KOPT-K1 (cell line): ENCODE data around the gene HLA-E.
"Not testable (repeated sequence)": the region's sequence is repeated elsewhere in the genome, so short reads cannot be mapped to it uniquely, and the experiment has no call there.

Experiments
- H3K27ac ChIP-seq: fragments of 200-600 bp; sonication (generic); 2 replicates; pipeline ENCODE4 v1.5.1; 2016; ENCODE audit warnings: antibody characterized with exemption, mild to moderate bottlenecking, low read depth, low read length; ENCODE audit not compliant: poor library complexity, severe bottlenecking
- H3K36me3 ChIP-seq: fragments of 200-600 bp; sonication (generic); 2 replicates; pipeline ENCODE4 v1.5.1; 2017; ENCODE audit warnings: antibody characterized with exemption, mild to moderate bottlenecking, low read length, moderate library complexity; ENCODE audit not compliant: insufficient read depth
- H3K9me3 ChIP-seq: fragments of 200-600 bp; sonication (generic); 2 replicates; pipeline ENCODE4 v1.5.1; 2017; ENCODE audit warnings: antibody characterized with exemption, low read length, mild to moderate bottlenecking; ENCODE audit not compliant: insufficient read depth, poor library complexity, severe bottlenecking

The HLA-E gene

DNA sequence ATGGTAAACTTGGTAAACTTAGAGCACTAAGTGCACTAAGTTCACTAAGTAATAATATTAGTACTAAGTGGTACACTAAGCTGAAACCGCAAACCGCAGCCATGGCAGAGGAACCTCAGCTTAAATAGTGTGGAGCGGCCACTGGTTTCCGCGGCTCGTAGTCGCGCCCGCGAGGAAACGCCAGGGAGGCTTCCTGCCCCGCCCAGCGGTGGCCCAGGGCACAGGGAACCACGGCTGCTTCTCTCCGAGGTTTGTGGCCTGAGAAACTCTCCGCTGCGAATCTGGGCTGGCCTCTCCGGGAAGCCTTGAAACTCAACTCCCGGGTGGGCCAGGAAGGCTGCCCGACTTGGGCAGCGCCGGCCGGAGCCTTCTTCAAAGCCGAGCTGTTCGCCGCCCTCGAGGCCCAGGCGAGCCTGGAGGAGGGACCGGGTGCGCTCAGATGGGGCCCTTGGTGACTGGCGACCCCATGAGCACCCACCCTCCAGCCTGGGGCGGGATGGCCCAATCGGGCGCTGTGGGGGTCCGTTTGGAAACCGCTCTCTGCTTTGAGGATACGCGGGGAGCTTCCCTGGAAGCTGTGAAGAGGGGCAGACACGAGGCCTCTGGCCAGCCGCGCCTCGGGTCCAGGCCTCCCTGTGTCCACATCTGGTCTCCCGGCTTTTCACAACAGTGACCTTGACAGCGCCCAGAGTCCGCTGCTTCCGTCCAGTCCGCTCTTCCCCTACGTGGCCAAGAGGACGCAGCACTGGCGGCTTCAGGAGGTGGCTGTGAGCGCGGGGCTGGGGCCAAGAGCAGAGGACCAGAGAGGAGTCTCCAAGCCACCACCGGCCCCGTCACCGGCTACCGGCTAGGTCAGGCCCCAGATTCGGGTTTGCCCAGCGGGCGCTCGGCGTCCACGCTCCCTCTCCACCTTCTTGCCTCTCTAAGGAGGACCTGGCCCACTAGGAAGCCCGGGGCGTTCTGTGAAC lies 25.4 kb upstream of the HLA-E start:
- Histone ChIP-seq H3K36me3 (no peaks in the 10 kb centered on the region), H3K27ac (no peak overlapping the region), H3K9me3 (peaks cover 22% of the 10 kb centered on the region)

DNA sequence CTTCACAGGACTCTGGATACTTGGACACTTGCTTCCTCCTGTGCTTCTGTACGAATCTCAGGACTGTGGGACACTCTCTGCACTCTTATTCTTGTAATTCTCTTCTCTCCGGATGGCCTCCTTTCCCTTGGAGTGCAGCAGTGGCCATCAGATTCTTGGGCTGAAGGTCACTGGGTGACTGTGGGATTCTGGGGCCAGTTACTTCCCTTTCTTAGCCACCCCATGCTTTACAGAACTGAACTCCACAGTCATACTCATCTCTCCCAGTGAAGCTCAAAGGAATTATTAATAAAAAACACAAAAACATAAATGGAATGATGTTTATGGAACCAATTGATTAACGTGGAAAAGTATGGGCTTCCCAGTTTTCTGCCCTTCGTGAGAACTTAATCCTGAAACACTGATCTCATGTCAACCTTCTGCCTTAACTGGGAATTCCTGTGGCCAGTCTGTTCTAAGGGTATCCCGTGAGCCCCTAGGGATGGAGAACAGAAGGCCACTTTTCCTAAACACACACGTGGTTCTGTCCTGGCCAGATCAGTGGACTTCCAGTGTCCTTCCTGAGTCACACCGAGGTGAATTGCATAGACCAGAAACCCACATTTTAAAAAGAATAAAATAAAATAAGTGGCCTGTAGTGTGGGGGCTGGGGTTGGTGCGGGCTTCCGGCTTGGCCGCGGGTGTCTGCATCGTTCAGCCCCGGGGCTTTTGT lies 23.6 kb upstream of the HLA-E start:
- no peak overlapping the region for H3K27ac ChIP-seq
- H3K36me3 ChIP-seq: no peaks in the 10 kb centered on the region

DNA sequence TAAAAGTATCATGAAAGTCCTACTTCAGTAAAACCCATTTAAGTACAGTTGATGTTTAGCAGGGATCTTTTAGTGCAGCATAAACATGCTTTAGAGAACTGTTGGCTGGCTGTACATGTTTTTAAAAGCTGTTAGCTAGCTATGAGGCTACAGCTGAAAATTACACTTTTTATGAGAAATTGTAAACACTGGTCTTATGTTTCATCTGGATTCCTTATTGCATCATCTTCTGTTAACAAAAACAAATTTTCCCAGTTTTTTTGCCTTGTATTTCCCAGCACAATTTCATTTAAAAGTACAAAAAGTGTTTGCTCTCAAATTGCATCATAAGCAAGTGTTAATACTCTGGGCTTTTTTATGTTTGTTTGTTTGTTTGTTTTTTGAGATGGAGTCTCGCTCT lies 18.3 kb upstream of the HLA-E start:
- H3K27ac ChIP-seq: no peak overlapping the region
- H3K36me3 ChIP-seq: no peaks in the 10 kb centered on the region
- no peaks in the 10 kb centered on the region for H3K9me3 ChIP-seq

More for the DNA sequence above, 23.6 kb upstream of the HLA-E start:
- H3K9me3 ChIP-seq: peaks cover 4% of the 10 kb centered on the region

DNA sequence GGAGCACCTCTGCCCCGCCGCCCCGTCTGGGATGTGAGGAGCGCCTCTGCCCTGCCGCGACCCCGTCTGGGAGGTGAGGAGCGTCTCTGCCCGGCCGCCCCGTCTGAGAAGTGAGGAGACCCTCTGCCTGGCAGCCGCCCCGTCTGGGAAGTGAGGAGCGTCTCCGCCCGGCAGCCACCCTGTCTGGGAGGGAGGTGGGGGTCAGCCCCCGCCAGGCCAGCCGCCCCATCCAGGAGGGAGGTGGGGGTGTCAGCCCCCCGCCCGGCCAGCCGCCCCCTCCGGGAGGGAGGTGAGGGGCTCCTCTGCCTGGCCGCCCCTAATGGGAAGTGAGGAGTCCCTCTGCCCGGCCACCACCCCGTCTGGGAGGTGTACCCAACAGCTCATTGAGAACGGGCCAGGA lies 14.2 kb upstream of the HLA-E start:
- H3K36me3 ChIP-seq, H3K27ac ChIP-seq, H3K9me3 ChIP-seq: not testable (repeated sequence)

DNA sequence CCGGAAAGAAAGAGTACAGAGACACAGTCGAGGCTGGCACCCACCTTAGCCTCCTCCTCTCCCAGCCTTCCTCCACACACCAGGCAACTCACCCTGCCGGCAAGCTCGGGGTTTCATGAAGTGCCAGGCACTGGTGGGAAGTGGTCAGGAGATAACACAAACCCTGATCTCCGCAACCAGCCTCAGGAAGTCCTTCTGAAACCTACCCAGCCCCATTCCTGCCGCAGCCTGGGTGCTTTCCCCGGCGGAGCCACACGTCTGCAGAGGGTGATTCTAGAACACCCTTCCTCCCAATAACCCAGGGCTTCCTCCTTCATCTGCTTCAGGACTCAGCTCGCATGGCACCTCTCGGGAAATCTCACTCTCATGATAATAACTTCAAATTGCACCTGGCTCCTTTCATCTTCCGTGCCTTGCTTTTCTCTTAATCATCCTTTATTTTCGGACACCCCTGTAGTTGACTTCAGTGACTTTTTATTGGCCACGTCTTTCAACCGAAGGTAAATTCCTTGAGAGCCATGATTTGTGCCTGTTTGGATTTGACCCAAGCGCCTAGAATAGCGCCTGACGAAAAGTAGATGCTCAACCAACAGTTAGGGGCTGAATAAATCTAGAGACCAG lies 8.7 kb upstream of the HLA-E start:
- Histone ChIP-seq H3K27ac (no peak overlapping the region), H3K36me3 (no peaks in the 10 kb centered on the region), H3K9me3 (no peaks in the 10 kb centered on the region)

DNA sequence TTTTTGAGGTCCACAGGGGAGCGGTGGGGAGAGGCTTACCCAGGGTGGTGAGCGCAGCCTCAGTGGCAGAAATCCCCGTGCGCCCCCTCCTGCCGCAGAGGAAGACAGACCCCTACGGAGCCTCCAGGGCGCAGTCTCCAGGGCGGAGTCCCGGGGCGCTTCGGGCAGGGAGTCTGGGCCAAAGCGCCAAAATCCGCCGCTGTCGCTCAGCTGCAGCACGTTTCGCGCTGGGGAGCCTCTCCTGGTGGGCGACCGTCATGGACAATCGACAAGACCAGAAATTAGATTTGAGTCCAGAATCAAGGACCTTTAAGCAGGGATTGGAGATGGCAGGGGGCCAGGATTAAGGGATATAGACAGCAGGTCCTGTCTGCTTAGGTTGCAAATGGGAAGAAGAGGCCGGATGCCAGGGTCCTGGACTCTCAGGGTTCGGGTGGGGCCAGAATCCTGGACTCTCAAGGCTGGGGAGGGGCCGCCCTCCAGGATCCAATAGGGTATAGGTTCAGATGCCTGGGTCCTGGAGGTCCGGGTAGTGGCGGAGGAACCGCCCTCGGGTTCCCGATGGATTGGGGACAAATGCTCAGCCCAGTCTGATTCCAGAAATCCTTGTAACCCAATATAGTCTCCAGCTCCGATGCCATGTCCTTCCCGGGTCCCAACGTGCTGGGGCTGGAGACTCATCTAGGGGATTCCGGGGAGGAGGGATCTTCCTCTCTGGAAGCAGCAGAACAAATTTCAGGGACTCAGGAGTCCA lies 7.9 kb upstream of the HLA-E start:
- no peaks in the 10 kb centered on the region for H3K36me3 ChIP-seq
- no peaks in the 10 kb centered on the region for H3K9me3 ChIP-seq
- no peak overlapping the region for H3K27ac ChIP-seq

DNA sequence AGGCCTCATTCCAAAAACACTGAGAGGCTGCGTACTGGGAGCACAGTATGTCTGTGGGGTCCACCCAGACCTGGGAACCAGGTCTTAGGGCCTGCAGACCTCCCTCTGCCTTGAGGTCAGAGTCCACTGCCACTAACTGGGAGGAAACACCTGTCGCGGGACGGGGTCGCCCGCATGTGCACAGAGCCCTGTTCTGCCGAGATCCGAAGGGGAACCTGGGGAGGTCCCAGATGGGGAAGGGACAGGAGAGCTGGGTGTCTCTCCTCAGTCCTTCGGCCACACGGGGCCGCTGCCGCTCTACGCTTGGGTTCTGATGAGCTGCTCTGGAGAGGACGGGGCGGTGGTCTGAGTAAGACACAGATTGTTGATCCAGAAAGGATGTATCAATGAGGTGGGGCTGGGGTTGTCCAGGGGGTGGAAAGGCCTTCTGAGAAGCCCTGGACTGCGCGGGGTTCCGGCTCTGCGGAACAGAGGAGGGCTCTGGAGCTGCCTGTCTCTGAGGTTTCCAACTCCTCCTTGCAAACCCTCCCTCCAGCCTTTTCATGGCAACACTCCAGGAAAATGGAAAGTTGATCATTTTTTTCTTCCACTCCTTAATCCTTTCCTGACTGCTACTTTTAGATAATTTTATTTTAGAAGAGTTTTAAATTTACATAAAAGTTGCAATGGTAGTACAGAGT lies 7.2 kb upstream of the HLA-E start:
- H3K36me3 ChIP-seq, H3K27ac ChIP-seq, H3K9me3 ChIP-seq: not testable (repeated sequence)

DNA sequence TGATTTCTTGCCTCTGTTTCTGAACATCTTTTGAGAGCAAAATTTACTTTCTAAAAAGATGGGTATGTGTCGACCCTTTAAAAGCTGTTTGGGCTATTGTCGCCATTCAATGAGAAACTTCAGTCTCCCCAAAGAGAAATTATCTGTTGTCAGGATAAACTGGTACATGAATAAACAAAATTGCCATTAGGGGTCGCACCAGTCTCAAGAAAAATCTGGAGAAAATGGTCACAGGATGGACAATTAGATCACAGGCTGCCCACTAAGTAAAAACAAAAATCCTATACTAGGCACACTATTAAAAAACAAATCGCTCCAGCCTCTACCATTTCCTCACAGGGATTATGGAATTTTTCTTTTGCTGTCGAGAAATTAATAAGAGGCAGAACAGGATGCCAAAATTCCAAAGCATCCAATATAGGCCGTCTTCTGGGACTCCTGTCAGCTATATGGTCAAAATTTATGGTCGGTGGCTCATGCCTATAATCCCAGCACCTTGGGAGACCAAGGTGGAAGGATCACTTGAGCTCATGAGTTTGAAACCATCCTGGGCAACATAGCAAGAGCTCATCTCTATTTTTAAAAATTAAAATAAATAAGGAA lies 5.5 kb upstream of the HLA-E start:
- no peak overlapping the region for H3K27ac ChIP-seq
- no peaks in the 10 kb centered on the region for H3K9me3 ChIP-seq
- no peaks in the 10 kb centered on the region for H3K36me3 ChIP-seq

DNA sequence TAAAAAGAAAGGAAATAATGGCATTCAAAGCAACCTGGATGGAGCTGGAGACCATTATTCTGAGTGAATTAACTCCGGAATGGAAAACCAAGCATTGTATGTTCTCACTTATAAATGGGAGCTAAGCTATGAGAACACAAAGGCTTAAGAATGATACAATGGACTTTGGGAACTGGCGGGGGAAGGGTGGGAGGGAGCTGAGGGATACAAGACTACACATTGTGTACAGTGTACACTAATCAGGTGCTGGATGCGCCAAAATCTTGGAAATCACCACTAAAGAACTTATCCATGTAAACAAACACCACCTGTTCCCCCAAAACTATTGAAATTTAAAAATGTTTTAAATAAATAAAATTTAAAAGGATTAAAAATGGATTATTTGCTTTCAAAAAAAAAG lies 4.1 kb upstream of the HLA-E start:
- H3K27ac ChIP-seq: no peak overlapping the region
- peaks cover 1% of the 10 kb centered on the region for H3K36me3 ChIP-seq
- no peaks in the 10 kb centered on the region for H3K9me3 ChIP-seq

DNA sequence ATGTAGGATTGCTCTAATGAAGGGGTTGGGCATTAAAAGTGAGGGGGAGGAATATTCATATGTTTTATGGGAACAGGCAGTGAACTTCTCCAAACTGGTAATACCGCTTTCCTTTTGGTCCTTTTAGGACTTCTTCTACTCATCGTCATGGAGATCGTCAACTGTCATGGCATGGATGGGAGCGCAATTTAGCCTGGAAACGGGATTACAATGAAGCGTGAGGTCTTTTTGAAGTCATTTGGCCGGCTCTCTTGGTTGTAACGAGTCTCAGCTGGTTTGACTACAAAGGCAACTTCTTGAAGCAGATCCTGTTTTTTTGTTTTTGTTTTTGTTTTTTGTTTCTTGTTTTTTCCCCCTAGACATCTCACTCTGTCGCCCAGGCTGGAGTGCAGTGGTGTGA lies 1.4 kb upstream of the HLA-E start:
- Histone ChIP-seq H3K27ac (no peak overlapping the region), H3K36me3 (peaks cover 28% of the 10 kb centered on the region), H3K9me3 (no peaks in the 10 kb centered on the region)

DNA sequence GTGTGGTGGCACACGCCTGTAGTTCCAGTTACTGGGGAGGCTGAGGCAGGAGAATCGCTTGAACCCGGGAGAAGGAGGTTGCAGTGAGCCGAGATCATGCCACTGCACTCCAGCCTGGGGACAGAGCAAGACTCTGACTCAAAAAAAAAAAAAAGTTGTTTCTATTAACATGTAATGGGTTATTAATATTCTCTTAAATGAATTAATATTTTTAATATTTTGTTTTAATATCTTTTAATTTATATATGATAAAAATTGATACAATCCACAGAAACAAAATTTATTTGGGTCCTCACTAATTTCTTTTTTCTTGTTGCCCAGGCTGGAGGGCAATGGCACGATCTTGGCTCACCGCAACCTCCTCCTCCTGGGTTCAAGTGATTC lies 620 bp upstream of the HLA-E start:
- Histone ChIP-seq H3K27ac (peak overlapping the region; percentile 87), H3K36me3 (peaks cover 36% of the 10 kb centered on the region)
- not testable (repeated sequence) for H3K9me3 ChIP-seq

DNA sequence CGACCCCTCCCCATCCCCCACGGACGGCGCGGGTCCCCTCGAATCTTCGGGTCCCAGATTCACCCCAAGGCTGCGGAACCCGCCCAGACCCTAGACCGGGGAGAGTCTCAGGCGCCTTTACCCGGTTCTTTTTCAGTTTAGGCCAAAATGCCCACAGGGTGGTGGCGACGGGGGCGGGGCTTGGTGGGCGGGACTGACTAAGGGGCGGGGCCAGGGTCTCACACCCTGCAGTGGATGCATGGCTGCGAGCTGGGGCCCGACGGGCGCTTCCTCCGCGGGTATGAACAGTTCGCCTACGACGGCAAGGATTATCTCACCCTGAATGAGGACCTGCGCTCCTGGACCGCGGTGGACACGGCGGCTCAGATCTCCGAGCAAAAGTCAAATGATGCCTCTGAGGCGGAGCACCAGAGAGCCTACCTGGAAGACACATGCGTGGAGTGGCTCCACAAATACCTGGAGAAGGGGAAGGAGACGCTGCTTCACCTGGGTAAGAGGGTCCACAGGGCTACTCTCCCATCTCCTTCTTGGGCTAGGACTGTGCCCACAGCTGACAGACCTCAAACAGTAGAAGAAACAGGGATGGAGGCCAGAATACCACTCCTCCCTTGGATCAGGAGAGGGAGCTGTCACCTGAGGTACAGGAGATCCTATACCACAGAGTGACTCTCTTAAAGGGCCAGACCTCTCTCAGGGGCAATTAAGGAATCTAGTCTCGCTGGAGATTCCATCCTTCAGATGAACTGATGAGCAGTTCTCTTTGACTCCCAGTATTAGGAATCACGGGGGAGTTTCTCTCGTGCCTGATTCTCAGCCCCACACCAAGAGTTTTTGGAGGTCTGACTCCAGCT lies 942 bp downstream of the HLA-E start:
- Histone ChIP-seq H3K9me3 (no peaks in the 10 kb centered on the region), H3K27ac (peak overlapping the region; percentile 87), H3K36me3 (peaks cover 44% of the 10 kb centered on the region)

DNA sequence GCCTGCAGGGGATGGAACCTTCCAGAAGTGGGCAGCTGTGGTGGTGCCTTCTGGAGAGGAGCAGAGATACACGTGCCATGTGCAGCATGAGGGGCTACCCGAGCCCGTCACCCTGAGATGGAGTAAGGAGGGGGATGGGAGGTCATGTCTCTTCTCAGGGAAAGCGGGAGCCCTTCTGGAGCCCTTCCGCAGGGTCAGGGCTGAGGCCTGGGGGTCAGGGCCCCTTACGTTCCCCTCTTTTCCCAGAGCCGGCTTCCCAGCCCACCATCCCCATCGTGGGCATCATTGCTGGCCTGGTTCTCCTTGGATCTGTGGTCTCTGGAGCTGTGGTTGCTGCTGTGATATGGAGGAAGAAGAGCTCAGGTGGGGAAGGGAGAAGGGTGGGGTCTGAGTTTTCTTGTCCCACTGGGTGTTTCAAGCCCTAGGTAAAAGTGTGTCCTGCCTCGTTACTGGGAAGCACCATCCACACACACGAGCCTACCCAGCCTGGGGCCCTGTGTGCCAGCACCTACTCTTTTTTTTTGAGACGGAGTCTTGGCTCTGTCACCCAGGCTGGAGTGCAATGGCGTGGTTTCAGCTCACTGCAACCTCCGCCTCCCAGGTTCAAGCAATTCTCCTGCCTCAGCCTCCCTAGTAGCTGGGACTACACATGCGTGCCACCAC lies 2.1 kb downstream of the HLA-E start:
- peaks cover 44% of the 10 kb centered on the region for H3K36me3 ChIP-seq
- H3K27ac ChIP-seq, H3K9me3 ChIP-seq: not testable (repeated sequence)
